T1000 (cell line): ENCODE results near the gene HNRNPM.

Experiments used
- DNase-seq: peaks from one replicate; lab custom pipeline; 2025; ENCODE audit warnings: mixed read lengths; lab: John Stamatoyannopoulos, UW

HNRNPM gene

DNA sequence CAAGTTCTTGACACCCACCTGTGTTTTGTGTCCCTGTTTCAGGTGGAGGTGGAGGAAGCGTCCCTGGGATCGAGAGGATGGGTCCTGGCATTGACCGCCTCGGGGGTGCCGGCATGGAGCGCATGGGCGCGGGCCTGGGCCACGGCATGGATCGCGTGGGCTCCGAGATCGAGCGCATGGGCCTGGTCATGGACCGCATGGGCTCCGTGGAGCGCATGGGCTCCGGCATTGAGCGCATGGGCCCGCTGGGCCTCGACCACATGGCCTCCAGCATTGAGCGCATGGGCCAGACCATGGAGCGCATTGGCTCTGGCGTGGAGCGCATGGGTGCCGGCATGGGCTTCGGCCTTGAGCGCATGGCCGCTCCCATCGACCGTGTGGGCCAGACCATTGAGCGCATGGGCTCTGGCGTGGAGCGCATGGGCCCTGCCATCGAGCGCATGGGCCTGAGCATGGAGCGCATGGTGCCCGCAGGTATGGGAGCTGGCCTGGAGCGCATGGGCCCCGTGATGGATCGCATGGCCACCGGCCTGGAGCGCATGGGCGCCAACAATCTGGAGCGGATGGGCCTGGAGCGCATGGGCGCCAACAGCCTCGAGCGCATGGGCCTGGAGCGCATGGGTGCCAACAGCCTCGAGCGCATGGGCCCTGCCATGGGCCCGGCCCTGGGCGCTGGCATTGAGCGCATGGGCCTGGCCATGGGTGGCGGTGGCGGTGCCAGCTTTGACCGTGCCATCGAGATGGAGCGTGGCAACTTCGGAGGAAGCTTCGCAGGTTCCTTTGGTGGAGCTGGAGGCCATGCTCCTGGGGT is 41.0 kb downstream of the HNRNPM start:
- DNase-seq = no peak

DNA sequence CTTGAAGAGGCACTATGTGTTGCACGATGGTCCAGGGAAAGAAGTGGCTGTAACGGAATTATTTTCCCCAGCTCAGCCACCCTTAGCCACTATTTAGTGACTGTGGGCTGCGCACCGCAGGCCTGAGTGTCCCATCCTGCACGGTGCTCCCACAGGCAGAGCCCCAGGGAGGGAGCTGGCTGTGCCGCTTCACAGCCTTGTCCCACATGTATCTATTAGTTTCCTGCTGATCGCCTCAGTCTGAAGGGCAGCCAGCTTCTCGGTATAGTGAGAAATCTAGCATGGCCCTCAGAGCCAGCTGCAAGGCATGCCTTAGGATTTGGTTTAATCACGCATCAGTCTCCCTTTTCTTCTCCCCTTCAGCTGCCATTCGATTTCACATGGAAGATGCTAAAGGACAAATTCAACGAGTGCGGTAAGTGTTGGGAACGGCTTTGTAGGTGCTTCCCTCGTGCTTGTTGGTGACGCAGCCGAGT is 41.9 kb downstream of the HNRNPM start:
- no peak for DNase-seq

DNA sequence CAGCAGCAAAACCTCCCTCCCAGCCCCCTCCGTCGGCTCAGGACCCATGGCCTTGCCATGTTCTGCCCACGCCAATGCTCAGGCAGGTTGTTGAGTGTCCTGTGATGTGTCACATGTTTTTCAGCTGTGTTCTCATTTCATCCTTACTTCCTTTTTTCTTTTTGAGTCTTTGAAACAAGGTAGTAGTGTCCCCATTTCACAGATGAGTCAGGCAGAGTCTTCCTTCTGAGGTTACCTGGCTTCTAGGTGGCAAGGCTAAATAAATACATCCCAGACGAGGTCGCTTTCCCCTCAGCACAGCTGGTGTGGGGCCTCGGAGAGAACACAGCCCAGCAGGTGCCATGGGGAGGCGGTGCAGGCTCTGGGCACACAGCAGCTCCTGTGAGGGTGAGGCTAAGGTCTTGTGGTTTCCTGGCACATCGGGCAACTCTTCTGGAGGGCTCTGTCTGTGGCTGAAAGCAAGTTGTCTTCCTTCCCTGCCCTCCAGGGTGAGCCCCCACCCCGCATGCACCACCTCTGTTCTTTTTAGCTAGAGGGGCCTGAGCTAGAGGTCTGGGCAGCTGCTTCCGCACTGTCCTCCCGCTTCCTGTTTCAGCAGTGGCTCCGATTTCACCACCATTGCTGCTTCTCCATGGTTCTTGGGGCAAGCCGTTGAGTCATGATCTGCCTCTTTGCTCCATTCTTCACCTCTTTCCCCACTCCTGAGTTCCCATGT is 42.5 kb downstream of the HNRNPM start:
- DNase-seq = no peak

DNA sequence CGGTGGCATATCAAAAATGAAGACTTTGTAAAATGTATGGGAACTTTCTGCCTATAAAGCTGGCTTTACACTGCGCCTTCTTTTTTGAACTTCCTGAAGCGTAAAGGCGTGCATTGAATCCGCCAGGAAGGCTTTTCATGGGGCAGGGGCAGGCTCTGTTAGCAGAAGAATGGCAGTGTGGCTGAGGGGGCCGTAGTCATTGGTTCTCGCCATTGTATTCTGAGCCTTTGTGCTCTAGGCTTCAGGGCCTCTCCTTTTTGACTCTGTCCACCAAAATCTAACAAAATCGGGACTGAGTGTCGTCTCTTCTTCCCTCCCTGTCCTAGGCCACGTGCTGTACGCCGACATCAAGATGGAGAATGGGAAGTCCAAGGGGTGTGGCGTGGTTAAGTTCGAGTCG is 43.6 kb downstream of the HNRNPM start:
- no peak for DNase-seq

DNA sequence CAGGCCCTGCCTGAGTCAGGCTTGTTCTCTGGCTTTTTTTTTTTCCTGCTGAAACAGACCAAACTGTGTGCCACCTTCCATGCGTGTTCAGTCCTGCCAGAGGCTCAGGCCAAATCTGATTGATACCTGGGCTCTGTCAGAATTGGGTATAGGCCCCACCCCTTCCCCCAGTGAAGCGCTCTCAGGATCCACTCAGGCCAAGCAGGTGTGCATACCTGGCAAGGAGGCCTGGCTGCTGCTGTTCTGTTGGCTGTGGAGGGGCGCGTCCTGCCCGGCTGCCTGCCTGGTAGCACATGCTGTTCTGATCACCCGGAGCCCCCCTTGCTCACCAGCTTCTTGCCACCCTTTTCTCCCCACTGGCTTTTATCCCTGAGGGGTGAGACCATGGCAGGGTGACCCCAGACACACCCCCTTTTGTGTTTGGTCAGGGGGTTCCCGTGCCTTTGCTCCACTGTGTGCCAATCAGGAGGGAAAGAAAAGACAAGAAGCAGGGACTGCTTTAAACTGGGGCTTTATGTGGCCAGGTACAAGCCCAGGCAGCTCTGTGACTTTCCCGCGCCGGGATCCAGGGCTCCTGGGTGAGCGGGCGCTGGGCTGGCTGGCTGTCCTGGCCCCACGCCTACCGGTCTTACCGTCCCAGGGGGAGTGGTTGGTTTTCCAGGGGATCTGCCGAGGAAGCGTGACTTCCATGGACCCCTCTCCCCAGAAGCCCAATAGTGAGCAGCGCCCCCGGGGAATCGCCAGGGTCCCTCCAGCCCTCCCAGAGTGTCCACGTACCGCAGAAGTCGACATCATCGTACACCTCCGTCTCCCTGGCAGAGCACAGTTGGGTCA is 45.0 kb downstream of the HNRNPM start:
- DNase-seq = no peak

DNA sequence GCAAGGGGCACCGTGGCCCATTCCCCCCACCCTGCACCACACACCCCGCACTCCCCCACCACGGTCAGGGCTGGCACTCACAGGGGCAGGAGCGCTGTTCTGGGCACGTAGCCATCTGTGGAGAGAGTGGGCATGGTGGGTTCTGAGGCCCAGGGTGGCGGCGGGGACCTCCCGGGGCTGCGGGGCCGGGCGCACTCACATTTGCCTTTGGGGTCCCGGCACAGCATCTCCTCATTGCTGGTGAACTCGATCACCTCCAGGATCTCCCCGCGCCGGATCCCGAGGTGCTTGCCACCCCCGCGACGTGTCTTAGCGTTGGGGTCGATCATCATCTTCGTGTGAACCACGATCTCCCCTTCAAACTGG is 45.6 kb downstream of the HNRNPM start:
- DNase-seq = no peak

DNA sequence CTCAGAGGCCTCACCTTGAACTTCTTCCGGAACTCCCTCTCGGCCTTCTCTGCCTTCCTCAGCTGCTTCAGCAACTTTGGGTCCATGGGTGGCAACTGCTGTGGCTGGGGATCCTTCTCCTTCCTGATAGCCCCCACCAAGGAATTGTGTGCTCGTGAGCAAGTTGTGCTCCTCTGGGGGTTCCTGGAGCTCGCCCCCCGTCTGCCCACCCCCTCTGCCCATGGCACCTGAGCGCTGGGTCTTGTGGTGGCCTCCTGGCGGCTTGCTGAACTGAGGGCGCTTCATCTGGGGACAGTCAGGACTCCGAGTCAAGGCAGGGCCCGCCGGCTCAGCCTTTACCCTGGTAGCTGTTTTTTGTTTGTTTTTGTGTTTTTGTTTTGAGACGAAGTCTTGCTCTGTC is 46.1 kb downstream of the HNRNPM start:
- DNase-seq = no peak

DNA sequence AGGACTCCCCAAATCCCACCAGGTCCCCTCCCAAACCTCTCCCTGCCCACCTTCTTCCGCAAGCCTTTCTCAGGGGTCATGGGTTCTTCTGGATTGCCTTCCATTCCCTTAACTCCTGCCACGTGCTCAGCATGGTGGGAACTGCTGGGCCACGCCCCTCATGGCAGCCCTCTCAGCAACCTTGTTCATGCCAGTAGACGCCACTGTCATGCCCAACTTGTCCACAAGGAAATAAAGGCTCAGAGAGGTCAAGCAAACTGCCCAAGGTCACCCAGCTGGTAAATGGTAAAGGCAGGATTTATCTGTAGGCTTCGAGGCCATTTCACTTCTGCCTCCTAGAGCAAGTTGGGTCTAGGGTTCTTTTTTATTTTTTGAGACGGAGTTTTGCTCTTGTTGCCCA is 46.8 kb downstream of the HNRNPM start:
- no peak for DNase-seq

DNA sequence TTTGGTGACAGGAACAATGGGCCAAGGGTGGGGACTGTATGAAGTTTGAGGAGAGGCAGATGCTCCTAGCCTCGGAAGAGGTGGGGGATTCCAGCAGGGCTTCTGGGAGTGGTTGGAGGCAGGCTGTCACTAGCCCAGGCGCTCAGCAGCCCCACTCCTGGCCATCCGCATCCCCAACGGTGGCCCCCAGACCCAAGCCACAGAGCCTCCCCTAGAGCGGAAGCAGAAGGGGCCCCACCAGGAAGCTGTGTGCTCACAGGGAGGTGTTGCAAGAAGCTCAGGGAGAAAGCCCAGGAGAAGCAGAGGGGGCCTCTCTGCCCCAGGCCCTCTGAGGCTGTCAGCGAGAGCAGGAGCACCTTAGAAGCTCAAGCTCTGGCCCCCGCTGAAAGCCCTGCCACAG is 49.4 kb downstream of the HNRNPM start:
- DNase-seq = no peak

DNA sequence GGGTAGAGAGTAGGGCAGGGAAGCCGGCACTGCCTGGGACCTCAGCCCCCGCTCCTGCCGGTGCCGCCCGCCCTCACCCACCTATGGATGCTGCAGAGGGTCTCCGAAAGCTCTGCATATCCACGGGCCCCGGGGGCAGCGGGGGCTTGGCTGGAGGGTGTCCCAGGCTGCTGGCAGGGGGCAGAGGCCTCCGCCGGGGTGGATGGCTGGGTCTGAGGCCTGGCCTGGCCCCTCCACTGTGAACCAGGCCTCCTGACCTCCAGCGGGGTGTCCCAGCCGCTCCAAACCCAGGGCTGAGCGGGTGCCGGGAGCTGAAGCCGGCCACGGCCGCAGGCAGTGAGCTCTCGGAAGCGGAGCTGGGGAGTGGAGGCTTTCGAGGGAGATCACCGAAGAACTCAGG is 53.5 kb downstream of the HNRNPM start:
- DNase-seq = no peak

DNA sequence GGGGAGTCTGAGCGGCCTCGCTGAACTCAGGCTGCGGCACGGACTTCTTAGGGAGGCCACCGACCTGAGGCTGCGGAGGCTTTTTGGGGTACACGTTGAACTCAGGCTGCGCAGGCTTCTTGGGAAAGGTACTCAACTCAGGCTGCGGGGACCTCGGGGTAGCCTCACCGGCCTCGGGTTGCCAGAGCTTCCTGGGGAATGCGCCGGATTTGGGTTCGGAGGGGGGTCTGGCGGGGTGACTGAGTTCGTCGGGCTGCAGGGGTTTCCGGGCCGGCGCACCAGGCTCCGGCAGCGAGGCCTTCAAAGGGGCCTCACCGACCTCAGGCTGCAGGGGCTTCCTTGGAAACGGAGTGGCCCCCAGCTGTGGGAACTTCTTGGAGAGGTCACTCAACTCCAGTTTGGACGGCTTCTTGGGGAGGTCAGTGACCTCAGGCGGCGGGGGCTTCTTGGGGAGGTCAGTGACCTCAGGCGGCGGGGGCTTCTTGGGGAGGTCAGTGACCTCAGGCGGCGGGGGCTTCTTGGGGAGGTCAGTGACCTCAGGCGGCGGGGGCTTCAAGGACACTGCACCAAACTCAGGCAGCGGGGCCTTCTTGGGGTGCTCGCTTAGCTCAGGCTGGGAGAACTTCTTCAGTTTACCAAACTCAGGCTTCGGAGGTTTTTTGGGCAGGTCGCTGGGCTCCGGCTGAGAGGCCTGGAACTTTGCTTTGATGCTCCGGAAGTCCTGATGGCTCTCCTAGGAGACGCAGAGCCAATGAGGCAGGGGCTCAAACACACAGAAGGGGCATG is 54.5 kb downstream of the HNRNPM start:
- no peak for DNase-seq

DNA sequence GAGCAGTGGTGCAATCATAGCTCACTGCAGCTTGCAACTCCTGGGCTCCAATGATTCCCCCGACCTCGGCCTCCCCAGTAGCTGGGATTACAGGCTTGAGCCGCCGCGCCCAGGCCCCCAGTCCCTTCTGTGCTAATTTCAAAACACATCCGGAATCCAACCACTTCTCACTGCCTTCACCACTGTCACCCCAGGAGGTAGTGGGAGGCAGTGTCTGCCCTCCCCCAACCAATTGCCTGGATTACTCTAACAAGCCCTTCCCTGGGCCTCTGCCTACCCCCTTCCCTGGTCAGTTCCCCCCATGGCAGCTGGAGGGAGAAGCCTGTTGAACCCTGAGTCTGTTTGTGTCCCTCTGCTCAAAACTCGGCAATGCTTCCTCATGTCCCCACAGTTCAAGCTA is 55.4 kb downstream of the HNRNPM start:
- no peak for DNase-seq

DNA sequence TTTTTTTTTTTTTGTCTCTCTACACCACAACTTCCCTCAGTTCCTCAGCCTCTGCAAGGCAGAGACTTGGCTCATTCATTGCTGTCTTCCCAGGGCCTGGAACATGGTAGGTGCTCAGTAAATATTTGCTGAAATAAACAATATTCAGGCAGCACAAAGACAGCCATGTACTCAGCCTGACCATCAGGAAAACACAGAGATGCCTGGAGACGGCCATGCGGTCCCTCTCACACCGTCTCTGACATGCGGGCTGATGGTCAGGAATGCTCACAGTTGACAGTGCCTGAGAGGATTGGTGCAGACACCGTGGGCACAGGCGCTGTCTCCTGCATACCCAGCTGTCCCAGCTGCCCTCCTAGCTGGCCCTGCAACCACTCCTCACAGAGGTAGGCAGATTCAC is 56.7 kb downstream of the HNRNPM start:
- DNase-seq = no peak

DNA sequence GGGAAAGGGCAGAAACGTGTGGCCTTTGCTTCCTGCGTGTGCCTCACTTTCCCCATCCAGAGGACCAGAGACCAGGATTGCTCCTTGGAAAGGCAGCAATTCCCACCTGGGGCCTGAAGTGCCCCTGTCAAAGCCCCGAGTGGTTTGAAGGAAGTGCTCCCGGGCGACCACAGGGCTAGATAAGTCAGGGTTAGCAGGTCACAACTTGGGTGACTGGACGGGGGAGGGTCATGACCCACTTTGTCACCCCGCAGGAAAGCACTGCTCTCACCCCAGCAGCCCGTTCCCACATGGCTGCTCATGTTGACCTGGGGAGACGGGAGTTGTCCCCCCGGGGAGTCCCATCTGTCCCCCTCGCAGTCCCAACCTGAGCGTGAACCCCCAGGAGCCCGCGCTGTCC is 57.2 kb downstream of the HNRNPM start:
- DNase-seq = no peak

DNA sequence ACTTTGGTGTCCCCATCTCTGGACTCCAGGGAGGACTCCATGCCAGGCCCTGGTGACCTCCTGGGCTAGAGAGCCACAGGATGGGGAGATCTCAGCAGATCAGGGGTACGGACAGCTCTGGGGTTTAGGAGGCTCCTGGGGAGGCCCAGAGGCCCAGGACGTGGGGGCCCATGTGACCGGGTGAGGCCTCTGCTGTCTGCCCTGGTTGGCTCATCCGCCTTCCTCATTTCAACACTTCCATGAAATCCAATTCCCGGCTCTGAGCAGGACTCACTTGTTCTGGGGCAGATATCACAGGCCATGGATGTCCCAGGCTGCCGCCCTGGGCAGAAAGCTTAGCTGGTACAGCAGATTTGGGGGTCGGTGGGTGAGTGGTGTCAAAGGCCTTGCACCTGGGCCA is 58.7 kb downstream of the HNRNPM start:
- DNase-seq = no peak

DNA sequence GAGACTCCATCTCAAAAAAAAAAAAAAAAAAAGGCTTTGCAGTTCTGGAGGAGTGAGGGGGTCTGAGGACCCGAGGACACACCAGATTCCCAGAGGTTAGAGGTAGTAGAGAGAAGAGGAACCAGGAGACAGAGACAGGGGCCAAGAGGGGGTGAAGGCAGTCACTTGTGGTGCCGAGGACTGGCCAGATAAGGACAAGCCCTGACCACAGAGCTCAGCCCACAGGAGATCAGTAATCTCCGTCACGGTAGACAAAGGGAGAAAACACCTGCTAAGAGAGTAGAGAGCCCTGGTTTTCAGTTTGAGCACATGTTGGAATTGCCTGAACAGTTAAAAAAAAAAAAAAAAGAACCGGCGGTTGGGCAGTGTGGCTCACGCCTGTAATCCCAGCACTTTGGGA is 59.4 kb downstream of the HNRNPM start:
- DNase-seq = no peak

DNA sequence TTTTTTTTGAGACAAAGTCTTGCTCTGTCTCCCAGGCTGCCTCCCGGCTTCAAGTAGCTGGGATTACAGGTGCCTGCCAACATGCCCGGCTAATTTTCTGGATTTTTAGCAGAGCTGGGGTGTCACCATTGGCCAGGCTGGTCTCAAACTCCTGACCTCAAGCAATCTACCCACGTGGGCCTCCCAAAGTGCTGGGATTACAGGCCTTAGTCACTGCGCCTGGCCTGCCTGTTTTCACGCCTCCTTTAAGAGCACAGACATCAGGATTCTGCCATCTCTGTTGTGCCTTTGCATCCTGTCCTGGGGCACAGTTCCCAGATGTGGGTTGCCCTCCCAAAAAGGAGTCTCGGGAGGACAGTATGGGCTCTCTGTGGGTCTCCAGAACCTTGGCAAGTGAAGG is 60.1 kb downstream of the HNRNPM start:
- DNase-seq = no peak

DNA sequence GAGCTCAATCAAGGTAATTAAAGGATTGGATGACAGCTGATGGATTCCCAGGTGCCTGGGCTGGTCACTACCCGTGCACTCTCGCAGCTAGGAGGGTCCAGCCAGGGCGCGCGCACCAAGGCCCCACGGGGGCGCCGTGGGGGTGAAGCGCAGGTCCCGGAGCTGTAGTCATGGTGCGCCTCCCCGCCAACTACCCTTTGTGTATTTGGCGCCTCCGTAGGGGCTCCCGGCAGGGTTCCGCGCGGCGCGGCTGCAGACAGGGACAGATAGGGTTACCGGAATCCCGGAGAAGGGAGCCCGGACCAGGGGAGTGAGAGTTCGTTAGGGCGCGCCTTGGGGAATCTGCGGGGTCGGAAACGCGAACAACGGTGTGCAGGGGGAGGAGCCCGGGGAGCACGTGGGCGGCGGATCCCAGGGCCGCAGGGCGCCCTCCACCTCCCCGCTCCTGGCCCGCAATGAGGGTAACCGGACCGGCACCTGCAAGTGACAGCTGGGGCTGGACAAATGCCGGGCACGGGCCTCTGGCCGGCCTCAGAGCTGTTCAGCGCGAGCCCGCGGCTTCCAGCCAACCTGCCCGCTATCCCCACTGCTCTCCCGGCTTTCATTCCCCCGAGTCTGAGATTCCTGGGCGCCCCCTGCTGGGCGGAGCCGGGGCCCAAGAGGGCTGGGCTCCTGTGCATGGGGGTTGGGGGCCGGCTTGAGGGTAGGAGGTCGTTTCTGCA is 61.1 kb downstream of the HNRNPM start:
- DNase-seq = peak; percentile 56

DNA sequence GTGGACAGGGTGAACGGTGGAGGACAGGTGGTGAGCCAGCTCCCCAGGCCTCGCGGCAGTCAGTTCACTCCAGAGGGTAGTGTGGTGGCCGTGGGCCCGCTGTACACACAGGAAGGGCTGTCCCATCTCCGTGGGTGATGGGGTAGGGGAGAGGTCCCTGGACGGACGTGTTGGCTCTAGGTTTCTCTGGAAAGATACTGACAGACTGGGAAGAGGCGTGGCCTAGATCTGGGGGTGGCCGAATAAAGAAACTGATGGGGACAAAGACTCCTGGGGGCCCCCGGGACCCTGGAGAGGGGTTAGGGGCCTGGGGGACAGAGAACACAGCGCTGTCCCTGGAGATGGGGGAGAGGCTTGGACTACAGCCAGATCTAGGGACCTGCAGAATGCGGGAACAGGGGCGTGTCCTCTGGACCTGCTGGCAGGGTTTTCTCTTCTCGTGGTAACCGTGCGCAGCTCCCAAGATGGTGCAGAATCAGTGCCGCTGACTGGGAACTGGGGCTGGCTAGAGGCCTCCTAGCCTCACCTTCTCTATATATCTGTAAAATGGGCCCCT is 61.7 kb downstream of the HNRNPM start:
- DNase-seq = no peak

DNA sequence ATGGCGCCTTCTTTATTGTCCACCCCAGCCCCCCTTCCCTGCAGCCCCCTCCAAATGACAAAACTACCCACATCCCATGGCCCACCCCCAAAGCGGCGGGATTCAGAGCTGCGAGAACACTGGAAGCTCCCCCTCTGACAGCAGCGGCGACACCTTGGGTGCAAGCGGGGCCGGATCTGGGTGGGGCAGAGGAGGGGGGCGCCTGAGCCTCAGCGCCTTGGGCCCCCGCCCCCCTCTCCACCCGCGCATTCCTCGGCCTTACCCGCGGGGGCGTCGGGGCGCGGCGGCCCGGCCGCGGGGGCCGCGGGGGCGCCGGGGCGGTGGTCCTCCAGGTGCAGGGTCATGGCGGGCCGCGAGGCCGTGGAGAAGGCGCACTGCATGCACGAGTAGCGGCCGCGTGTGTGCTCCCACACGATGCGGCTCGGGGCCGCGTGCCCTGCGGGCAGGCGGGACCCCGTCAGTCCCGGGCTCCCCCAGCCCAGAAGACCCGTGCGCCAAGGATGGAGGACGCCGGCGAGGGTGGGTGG is 65.9 kb downstream of the HNRNPM start:
- DNase-seq = no peak
